Astrocyte of the spinal cord (primary cell): ENCODE measurements around the gene CDH10.
A peak's percentile ranks its signal among the peaks of the same experiment; 100 is the strongest.

ENCODE experiments used
- DNase-seq: peaks from one replicate; pipeline ENCODE4 v3.0.0; 2011; ENCODE audit warnings: low read depth, low spot score
- H3K4me3 ChIP-seq: 2 replicates; pipeline ENCODE4 v1.5.1; 2011; ENCODE audit warnings: low read depth, mild to moderate bottlenecking, low read length, moderate library complexity
- CTCF ChIP-seq: IDR thresholded peaks from 2 replicates; pipeline ENCODE4 v1.5.1; 2012; ENCODE audit warnings: low read depth, mild to moderate bottlenecking, low read length, inconsistent platforms
- in situ Hi-C: cut with HindIII; loops from 2 replicates; pipeline ENCODE4 v1.10.0; 2017; ENCODE audit warnings: low sequenced_read_pairs

Gene CDH10

GRCh38 chr5:24630918-24631317, 13.9 kb downstream of the CDH10 start:
- in situ Hi-C loops, result no loop called here
- TF ChIP-seq CTCF, result no peak
- no peak for DNase-seq
- H3K4me3 ChIP-seq, result no peak overlapping the region

- DNase-seq, result no peak
- TF ChIP-seq CTCF, result no peak
- in situ Hi-C loops, result no loop called here
- no peak overlapping the region for H3K4me3 ChIP-seq
These were observed 15.0 kb downstream of the CDH10 start for GRCh38 chr5:24629798-24630197.

GRCh38 chr5:24624872-24625271, 19.9 kb downstream of the CDH10 start:
- TF ChIP-seq CTCF, result no peak
- no peak for DNase-seq
- in situ Hi-C loops, result no loop called here
- no peak overlapping the region for H3K4me3 ChIP-seq

GRCh38 chr5:24623624-24624023, 21.2 kb downstream of the CDH10 start:
- no peak overlapping the region for H3K4me3 ChIP-seq
- no peak for DNase-seq
- no peak for TF ChIP-seq CTCF
- in situ Hi-C loops, result no loop called here

GRCh38 chr5:24623031-24623430, 21.7 kb downstream of the CDH10 start:
- H3K4me3 ChIP-seq, result no peak overlapping the region
- TF ChIP-seq CTCF, result no peak
- in situ Hi-C loops, result no loop called here
- DNase-seq, result no peak

- TF ChIP-seq CTCF, result no peak
- peak; percentile 10 for DNase-seq
- no peak overlapping the region for H3K4me3 ChIP-seq
- in situ Hi-C loops, result no loop called here
These were observed 23.0 kb downstream of the CDH10 start for GRCh38 chr5:24621792-24622191.

- in situ Hi-C loops, result no loop called here
- no peak for TF ChIP-seq CTCF
- H3K4me3 ChIP-seq, result no peak overlapping the region
- DNase-seq, result no peak
These were observed 28.2 kb downstream of the CDH10 start for GRCh38 chr5:24616566-24616965.
